Measurements from ENCODE around the gene ABCC8.

DNA sequence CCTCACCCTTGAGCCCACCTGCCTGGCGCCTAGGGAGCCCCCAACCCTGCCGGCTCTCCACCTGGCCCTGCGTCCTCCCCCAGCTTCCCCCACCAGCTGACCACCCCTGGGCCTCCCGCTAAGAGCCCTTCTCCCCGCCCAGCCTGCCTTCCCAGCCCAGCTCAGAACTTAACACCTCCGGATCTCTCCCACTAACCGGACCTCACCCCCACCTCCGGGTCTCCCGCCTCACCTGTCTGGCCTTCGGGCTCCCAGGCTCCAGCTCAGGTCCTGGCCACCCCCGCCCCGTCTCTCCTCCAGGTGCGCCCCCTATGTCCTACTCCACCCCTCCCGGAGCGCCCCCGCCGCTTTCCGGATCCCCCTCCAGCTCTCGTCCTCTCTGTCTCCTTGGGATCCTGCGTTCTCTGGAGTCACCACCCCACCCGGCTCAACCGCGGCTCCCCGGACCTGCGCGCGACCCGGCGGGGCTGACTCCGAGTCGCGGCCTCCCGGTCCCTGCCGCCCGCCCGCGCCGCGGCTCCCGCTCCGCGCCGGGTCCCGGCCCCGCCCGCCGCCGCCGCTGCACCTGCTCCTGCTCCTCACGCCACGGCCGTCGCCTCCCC is 87.9 kb downstream of the ABCC8 start, which contains the start of gene KCNJ11:
- TF ChIP-seq, protein P1, sequence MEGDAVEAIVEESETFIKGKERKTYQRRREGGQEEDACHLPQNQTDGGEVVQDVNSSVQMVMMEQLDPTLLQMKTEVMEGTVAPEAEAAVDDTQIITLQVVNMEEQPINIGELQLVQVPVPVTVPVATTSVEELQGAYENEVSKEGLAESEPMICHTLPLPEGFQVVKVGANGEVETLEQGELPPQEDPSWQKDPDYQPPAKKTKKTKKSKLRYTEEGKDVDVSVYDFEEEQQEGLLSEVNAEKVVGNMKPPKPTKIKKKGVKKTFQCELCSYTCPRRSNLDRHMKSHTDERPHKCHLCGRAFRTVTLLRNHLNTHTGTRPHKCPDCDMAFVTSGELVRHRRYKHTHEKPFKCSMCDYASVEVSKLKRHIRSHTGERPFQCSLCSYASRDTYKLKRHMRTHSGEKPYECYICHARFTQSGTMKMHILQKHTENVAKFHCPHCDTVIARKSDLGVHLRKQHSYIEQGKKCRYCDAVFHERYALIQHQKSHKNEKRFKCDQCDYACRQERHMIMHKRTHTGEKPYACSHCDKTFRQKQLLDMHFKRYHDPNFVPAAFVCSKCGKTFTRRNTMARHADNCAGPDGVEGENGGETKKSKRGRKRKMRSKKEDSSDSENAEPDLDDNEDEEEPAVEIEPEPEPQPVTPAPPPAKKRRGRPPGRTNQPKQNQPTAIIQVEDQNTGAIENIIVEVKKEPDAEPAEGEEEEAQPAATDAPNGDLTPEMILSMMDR (IDR thresholded peaks at IDR 0.05): no peak
- TF ChIP-seq POLR2AphosphoS5 (IDR thresholded peaks at IDR 0.05): no peak

Data from transverse colon (tissue), 4 donors.